Brain microvascular endothelial cell (primary cell): ENCODE data around the gene CACNA1E.

Experiments
- DNase-seq: peaks from one replicate; pipeline ENCODE4 v3.0.0-alpha.2; 2020
- H3K27ac ChIP-seq: fragments of 250-450 bp; sonication (Bioruptor Pico); 2 replicates; pipeline ENCODE4 v1.5.1; 2020; ENCODE audit warnings: mild to moderate bottlenecking, moderate library complexity
- H3K27me3 ChIP-seq: fragments of 250-450 bp; sonication (Bioruptor Pico); replicated peaks from 2 replicates; pipeline ENCODE4 v1.5.1; 2020; ENCODE audit warnings: mild to moderate bottlenecking
- H3K36me3 ChIP-seq: fragments of 250-450 bp; sonication (Bioruptor Pico); replicated peaks from 2 replicates; pipeline ENCODE4 v1.5.1; 2020; ENCODE audit warnings: mild to moderate bottlenecking
- H3K4me3 ChIP-seq: 2 replicates; pipeline ENCODE4 v1.5.1; 2011; ENCODE audit warnings: low read depth, mild to moderate bottlenecking, control low read depth, low read length, moderate library complexity
- CTCF ChIP-seq: IDR thresholded peaks from 2 replicates; pipeline ENCODE4 v1.5.1; 2011; ENCODE audit warnings: low read depth, mild to moderate bottlenecking, moderate library complexity, low read length, control low read depth, inconsistent platforms; ENCODE audit errors: missing control alignments
- in situ Hi-C: cut with HindIII; loops from 2 replicates; pipeline ENCODE4 v1.10.0; 2017; ENCODE audit warnings: low sequenced_read_pairs, low pct_ligation_motif_present

CACNA1E gene

GRCh38 chr1:181662606-181663005 lies 179.3 kb downstream of the CACNA1E start:
- in situ Hi-C loops = no loop called here
- no peak for DNase-seq
- H3K4me3 ChIP-seq = no peak overlapping the region

GRCh38 chr1:181664543-181664942 lies 181.2 kb downstream of the CACNA1E start:
- Histone ChIP-seq H3K27ac (no peak overlapping the region), H3K4me3 (no peak overlapping the region), H3K27me3 (no peaks in the 10 kb centered on the region), H3K36me3 (no peaks in the 10 kb centered on the region)
- TF ChIP-seq CTCF = no peak
- in situ Hi-C loops = no loop called here
- no peak for DNase-seq

More at GRCh38 chr1:181662606-181663005, 179.3 kb downstream of the CACNA1E start:
- Histone ChIP-seq H3K36me3 (no peaks in the 10 kb centered on the region), H3K27me3 (no peaks in the 10 kb centered on the region), H3K27ac (no peak overlapping the region)
- no peak for TF ChIP-seq CTCF

GRCh38 chr1:181669246-181669645 lies 185.9 kb downstream of the CACNA1E start:
- no peak for DNase-seq
- Histone ChIP-seq H3K27ac (no peak overlapping the region), H3K36me3 (no peaks in the 10 kb centered on the region), H3K4me3 (no peak overlapping the region), H3K27me3 (no peaks in the 10 kb centered on the region)
- in situ Hi-C loops = no loop called here
- TF ChIP-seq CTCF = no peak

GRCh38 chr1:181674617-181675016 lies 191.3 kb downstream of the CACNA1E start:
- in situ Hi-C loops = no loop called here
- Histone ChIP-seq H3K27me3 (no peaks in the 10 kb centered on the region), H3K4me3 (no peak overlapping the region), H3K27ac (no peak overlapping the region), H3K36me3 (no peaks in the 10 kb centered on the region)
- no peak for TF ChIP-seq CTCF
- DNase-seq = no peak

- no peak for TF ChIP-seq CTCF
- in situ Hi-C loops = no loop called here
- no peaks in the 10 kb centered on the region for H3K36me3 ChIP-seq
- DNase-seq = no peak
- no peaks in the 10 kb centered on the region for H3K27me3 ChIP-seq
- H3K27ac ChIP-seq = no peak overlapping the region
- no peak overlapping the region for H3K4me3 ChIP-seq
These were observed 192.0 kb downstream of the CACNA1E start for GRCh38 chr1:181675091-181675917.

GRCh38 chr1:181675918-181676190 lies 192.5 kb downstream of the CACNA1E start:
- Histone ChIP-seq H3K27ac (no peak overlapping the region), H3K36me3 (no peaks in the 10 kb centered on the region), H3K27me3 (no peaks in the 10 kb centered on the region), H3K4me3 (no peak overlapping the region)
- in situ Hi-C loops = no loop called here
- no peak for TF ChIP-seq CTCF
- no peak for DNase-seq
